HEK293 (cell line): Measurements from ENCODE around the gene A2ML1.
"Not testable (repeated sequence)": the region's sequence is repeated elsewhere in the genome, so short reads cannot be mapped to it uniquely, and the experiment has no call there.

Source experiments
- CTCF ChIA-PET: fragments of 350-600 bp; formaldehyde crosslinking; extraction: SDS; loops from one replicate; lab custom pipeline; 2021; ENCODE audit warnings: antibody characterized with exemption; lab: Yijun Ruan, JAX
- POLR2A ChIA-PET: fragments of 300-600 bp; formaldehyde crosslinking; extraction: SDS; loops from one replicate; lab custom pipeline; 2020; ENCODE audit warnings: antibody characterized with exemption, inconsistent platforms; lab: Yijun Ruan, JAX
- H3K27ac ChIP-seq: fragments of 200-500 bp; sonication (Bioruptor generic); 2 replicates; pipeline ENCODE4 v1.5.1; 2014; ENCODE audit warnings: low read depth, low read length, control low read depth, inconsistent platforms; ENCODE audit errors: extremely low read depth
- H3K36me3 ChIP-seq, 2 experiments: fragments of 200-500 bp in 1 of 2; sonication (Bioruptor generic) in 1 of 2; 1 replicate in 1 of 2; 2 replicates in 1 of 2; pipeline ENCODE4 v1.5.1; 2014 to 2017; ENCODE audit warnings: inconsistent platforms in 2 of 2, low read length in 2 of 2; ENCODE audit not compliant: control insufficient read depth in 2 of 2, insufficient read depth in 1 of 2
- H3K4me1 ChIP-seq: fragments of 200-500 bp; sonication (Bioruptor generic); 2 replicates; pipeline ENCODE4 v1.5.1; 2014; ENCODE audit warnings: mild to moderate bottlenecking, low read length, inconsistent platforms; ENCODE audit not compliant: control insufficient read depth, insufficient read depth
- H3K4me3 ChIP-seq: 2 replicates; pipeline ENCODE4 v1.5.1; 2011; ENCODE audit warnings: low read depth, mild to moderate bottlenecking, control low read depth, low read length, moderate library complexity
- H3K9me3 ChIP-seq: fragments of 200-500 bp; sonication (Bioruptor generic); 2 replicates; pipeline ENCODE4 v1.5.1; 2014; ENCODE audit warnings: low read depth, low read length, inconsistent platforms; ENCODE audit not compliant: control insufficient read depth, insufficient read depth
- HOXA7 ChIP-seq: sonication (generic); formaldehyde crosslinking; IDR thresholded peaks from 2 replicates; pipeline ENCODE4 v1.8.1; 2022; ENCODE audit warnings: missing genetic modification reagents, borderline replicate concordance
- KLF1 ChIP-seq: fragments of 450-650 bp; formaldehyde crosslinking; IDR thresholded peaks from 2 replicates; pipeline ENCODE4 v1.5.1; 2016; ENCODE audit warnings: missing biosample characterization, missing genetic modification characterization
- KLF7 ChIP-seq: fragments of 450-650 bp; formaldehyde crosslinking; IDR thresholded peaks from 2 replicates; pipeline ENCODE4 v1.5.1; 2016; ENCODE audit warnings: missing biosample characterization, missing genetic modification characterization, borderline replicate concordance
- PRDM1 ChIP-seq: fragments of 450-650 bp; formaldehyde crosslinking; IDR thresholded peaks from 2 replicates; pipeline ENCODE4; 2016; ENCODE audit warnings: missing biosample characterization, missing genetic modification characterization
- SALL2 ChIP-seq: fragments of 450-650 bp; formaldehyde crosslinking; IDR thresholded peaks from 2 replicates; pipeline ENCODE4 v1.5.0; 2017; ENCODE audit warnings: missing biosample characterization, mild to moderate bottlenecking, missing genetic modification characterization, borderline replicate concordance
- ZBTB48 ChIP-seq: fragments of 450-650 bp; formaldehyde crosslinking; IDR thresholded peaks from 2 replicates; pipeline ENCODE4 v1.5.1; 2016; ENCODE audit warnings: missing biosample characterization, missing genetic modification characterization
- ZBTB8A ChIP-seq: fragments of 450-650 bp; formaldehyde crosslinking; IDR thresholded peaks from 2 replicates; pipeline ENCODE4 v1.5.1; 2016; ENCODE audit warnings: missing biosample characterization, missing genetic modification characterization
- ZFP37 ChIP-seq: fragments of 450-650 bp; formaldehyde crosslinking; IDR thresholded peaks from 2 replicates; pipeline ENCODE4 v1.5.1; 2016; ENCODE audit warnings: missing biosample characterization, missing genetic modification characterization
- ZNF138 ChIP-seq: fragments of 450-650 bp; formaldehyde crosslinking; IDR thresholded peaks from 2 replicates; pipeline ENCODE4 v1.5.1; 2016; ENCODE audit warnings: missing biosample characterization, missing genetic modification characterization, borderline replicate concordance
- ZNF146 ChIP-seq: fragments of 450-650 bp; formaldehyde crosslinking; IDR thresholded peaks from 2 replicates; pipeline ENCODE4 v1.5.1; 2016; ENCODE audit warnings: missing biosample characterization, missing genetic modification characterization
- ZNF391 ChIP-seq: fragments of 450-650 bp; formaldehyde crosslinking; IDR thresholded peaks from 2 replicates; pipeline ENCODE4 v1.5.1; 2016; ENCODE audit warnings: low read depth, missing biosample characterization, missing genetic modification characterization, borderline replicate concordance
- ZNF521 ChIP-seq: fragments of 450-650 bp; formaldehyde crosslinking; IDR thresholded peaks from 2 replicates; pipeline ENCODE4 v1.5.1; 2017; ENCODE audit warnings: missing biosample characterization, mild to moderate bottlenecking, missing genetic modification characterization
- ZNF544 ChIP-seq: fragments of 450-650 bp; formaldehyde crosslinking; IDR thresholded peaks from 2 replicates; pipeline ENCODE4 v1.5.0; 2017; ENCODE audit warnings: missing biosample characterization, missing genetic modification characterization
- ZNF548 ChIP-seq: fragments of 450-650 bp; formaldehyde crosslinking; IDR thresholded peaks from 2 replicates; pipeline ENCODE4 v1.5.1; 2016; ENCODE audit warnings: missing biosample characterization, missing genetic modification characterization
- ZNF600 ChIP-seq: fragments of 450-650 bp; formaldehyde crosslinking; IDR thresholded peaks from 2 replicates; pipeline ENCODE4 v1.5.1; 2016; ENCODE audit warnings: missing biosample characterization, missing genetic modification characterization
- ZNF660 ChIP-seq: fragments of 450-650 bp; IDR thresholded peaks from 2 replicates; pipeline ENCODE4 v1.5.1; 2018; ENCODE audit warnings: missing biosample characterization, mild to moderate bottlenecking, missing genetic modification characterization
- ZNF747 ChIP-seq: fragments of 450-650 bp; formaldehyde crosslinking; IDR thresholded peaks from 2 replicates; pipeline ENCODE4 v1.5.1; 2016; ENCODE audit warnings: missing biosample characterization, missing genetic modification characterization
- TF ChIP-seq, protein P1 (sequence below): fragments of 450-650 bp; formaldehyde crosslinking; IDR thresholded peaks from 2 replicates; pipeline ENCODE4 v1.5.1; 2016; ENCODE audit warnings: missing biosample characterization, missing genetic modification characterization

The A2ML1 gene

DNA sequence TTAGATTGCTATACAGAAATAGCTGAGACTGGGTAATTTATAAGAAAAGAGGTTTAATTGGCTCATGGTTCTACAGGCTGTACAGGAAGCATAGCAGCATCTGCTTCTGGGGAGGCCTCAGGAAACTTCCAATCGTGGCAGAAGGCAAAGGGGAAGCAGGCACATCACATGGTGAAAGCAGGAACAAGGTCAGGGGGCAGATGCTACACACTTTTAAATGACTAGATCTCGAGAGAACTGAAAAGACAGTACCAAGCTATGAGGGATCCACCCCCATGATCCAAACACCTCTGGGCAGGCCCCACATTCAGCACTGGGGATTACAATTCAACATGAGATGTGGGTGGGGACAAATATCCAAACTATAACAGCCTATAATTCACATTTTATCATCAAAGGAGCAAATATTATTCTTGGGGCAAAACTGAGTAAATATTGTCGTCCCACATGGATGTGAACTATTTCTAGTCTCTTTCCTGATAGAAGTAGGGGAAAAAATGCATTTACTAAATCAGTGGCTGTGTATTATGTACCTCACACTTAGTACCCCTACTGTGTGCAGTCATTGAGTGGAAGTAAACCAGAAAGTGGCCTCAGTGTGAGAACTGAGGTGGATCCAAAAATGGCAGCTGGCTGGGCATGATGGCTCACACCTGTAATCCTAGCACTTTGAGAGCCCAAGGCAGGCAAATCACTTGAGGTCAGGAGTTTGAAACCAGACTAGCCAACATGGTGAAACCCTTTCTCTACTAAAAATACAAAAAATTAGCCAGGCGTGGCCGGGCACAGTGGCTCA lies 25.4 kb upstream of the A2ML1 start:
- POLR2A ChIA-PET: no interaction called here
- TF ChIP-seq ZFP37 (tag by site-specific recombination) (no peak), ZNF747 (tag by site-specific recombination) (no peak), ZNF521 (tag by site-specific recombination) (no peak), ZNF600 (no peak), ZNF660 (tag by site-specific recombination) (no peak), HOXA7 (CRISPR knock-in tag) (no peak), SALL2 (no peak), KLF7 (tag by site-specific recombination) (no peak), ZBTB48 (tag by site-specific recombination) (no peak), ZNF391 (no peak), ZNF548 (tag by site-specific recombination) (no peak), KLF1 (tag by site-specific recombination) (no peak), PRDM1 (no peak), ZBTB8A (tag by site-specific recombination) (no peak), ZNF544 (tag by site-specific recombination) (no peak), ZNF138 (tag by site-specific recombination) (no peak)
- TF ChIP-seq, protein P1, sequence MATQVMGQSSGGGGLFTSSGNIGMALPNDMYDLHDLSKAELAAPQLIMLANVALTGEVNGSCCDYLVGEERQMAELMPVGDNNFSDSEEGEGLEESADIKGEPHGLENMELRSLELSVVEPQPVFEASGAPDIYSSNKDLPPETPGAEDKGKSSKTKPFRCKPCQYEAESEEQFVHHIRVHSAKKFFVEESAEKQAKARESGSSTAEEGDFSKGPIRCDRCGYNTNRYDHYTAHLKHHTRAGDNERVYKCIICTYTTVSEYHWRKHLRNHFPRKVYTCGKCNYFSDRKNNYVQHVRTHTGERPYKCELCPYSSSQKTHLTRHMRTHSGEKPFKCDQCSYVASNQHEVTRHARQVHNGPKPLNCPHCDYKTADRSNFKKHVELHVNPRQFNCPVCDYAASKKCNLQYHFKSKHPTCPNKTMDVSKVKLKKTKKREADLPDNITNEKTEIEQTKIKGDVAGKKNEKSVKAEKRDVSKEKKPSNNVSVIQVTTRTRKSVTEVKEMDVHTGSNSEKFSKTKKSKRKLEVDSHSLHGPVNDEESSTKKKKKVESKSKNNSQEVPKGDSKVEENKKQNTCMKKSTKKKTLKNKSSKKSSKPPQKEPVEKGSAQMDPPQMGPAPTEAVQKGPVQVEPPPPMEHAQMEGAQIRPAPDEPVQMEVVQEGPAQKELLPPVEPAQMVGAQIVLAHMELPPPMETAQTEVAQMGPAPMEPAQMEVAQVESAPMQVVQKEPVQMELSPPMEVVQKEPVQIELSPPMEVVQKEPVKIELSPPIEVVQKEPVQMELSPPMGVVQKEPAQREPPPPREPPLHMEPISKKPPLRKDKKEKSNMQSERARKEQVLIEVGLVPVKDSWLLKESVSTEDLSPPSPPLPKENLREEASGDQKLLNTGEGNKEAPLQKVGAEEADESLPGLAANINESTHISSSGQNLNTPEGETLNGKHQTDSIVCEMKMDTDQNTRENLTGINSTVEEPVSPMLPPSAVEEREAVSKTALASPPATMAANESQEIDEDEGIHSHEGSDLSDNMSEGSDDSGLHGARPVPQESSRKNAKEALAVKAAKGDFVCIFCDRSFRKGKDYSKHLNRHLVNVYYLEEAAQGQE (tag by site-specific recombination): no peak
- Histone ChIP-seq H3K4me3 (no peak overlapping the region), H3K4me1 (no peaks in the 10 kb centered on the region), H3K9me3 (no peaks in the 10 kb centered on the region), H3K27ac (no peak overlapping the region), H3K36me3 (no peaks in the 10 kb centered on the region)
- CTCF ChIA-PET: no interaction called here

DNA sequence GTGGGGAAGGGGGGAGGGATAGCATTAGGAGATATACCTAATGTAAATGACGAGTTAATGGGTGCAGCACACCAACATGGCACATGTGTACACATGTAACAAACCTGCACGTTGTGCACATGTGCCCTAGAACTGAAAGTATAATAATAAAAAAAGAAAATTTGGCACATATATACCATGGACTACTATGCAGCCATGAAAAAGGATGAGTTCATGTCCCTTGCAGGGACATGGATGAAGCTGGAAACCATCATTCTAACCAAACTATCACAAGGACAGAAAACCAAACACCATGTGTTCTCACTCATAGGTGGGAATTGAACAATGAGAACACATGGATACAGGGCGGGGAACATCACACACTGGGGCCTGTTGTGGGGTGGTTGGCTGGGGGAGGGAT lies 21.2 kb upstream of the A2ML1 start:
- H3K27ac ChIP-seq, H3K36me3 ChIP-seq, H3K4me1 ChIP-seq, H3K4me3 ChIP-seq, POLR2A ChIA-PET, H3K9me3 ChIP-seq, CTCF ChIA-PET: not testable (repeated sequence)
- peak; percentile 94 for TF ChIP-seq ZNF146

DNA sequence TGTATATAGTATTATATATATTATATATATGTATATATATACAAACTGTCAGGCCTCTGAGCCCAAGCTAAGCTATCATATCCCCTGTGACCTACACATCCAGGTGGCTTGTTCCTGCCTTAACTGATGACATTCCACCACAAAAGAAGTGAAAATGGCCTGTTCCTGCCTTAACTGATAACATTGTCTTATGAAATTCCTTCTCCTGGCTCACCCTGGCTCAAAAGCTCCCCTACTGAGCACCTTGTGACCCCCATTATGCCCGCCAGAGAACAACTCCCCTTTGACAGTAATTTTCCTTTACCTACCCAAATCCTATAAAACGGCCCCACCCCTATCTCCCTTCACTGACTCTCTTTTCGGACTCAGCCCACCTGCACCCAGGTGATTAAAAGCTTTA lies 17.6 kb upstream of the A2ML1 start:
- H3K27ac ChIP-seq, POLR2A ChIA-PET, H3K4me1 ChIP-seq, CTCF ChIA-PET, H3K9me3 ChIP-seq, H3K36me3 ChIP-seq, H3K4me3 ChIP-seq: not testable (repeated sequence)
